Transverse colon (tissue), 4 donors: ENCODE measurements around the gene MSMB.

Experiments
- CTCF ChIP-seq, 5 experiments: fragments of 200-600 bp in 3 of 5; fragments of 450-650 bp in 2 of 5; sonication (generic) in 3 of 5; IDR thresholded peaks; 1 replicate in 2 of 5; 2 replicates in 3 of 5; pipeline ENCODE4 v1.5.1; 2016 to 2017; ENCODE audit warnings: antibody characterized with exemption in 5 of 5, inconsistent platforms in 3 of 5, mild to moderate bottlenecking in 2 of 5, moderate library complexity in 1 of 5
- EP300 ChIP-seq: sonication (generic); formaldehyde crosslinking; IDR thresholded peaks from one replicate; pipeline ENCODE4 v1.6.1; 2017; ENCODE audit warnings: antibody characterized with exemption, low read depth
- POLR2A ChIP-seq: fragments of 450-650 bp; IDR thresholded peaks from one replicate; pipeline ENCODE4 v1.6.1; 2016; ENCODE audit warnings: antibody characterized with exemption, mild to moderate bottlenecking, moderate library complexity
- POLR2AphosphoS5 ChIP-seq, 3 donors: sonication (generic); formaldehyde crosslinking; IDR thresholded peaks; one replicate each; pipeline ENCODE4 v1.6.1; 2016; ENCODE audit warnings: antibody characterized with exemption in 3 of 3

DNA sequence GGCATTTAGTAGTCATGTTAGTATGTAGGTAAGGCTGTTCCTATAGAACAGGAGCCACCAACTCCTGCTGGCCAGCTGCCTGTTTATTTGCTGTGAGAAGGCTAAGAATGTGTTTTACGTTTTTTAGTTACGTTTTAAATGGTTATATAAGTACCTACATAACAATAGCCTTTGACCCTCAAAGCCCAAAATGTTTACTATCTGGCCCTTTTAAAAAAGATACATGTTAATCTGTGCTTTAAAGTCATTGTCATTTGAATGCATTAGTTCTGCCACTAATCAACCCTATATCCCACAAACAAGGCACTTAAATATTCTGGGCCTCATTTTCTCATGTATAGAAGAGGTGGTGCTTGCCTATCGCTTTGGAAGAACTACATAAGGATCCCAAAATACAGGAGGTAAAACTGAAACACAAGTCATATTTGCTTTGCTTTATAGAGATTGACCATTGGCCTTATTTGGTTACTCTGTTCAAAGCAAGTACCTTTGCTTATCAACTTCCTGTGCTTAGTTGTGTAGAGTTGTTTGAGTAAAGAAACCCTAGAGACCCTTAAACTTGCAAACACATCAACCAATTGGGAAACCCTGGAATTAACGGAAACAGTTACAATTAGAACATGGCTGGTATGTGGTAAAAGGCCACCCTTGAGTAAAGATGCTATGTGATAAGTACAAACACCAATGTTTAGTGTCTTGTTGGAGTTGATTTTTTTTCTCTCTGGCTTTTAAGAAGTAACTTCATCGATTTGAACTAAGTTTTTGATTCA lies 47.9 kb downstream of the MSMB start:
- no peak for TF ChIP-seq POLR2AphosphoS5 (IDR thresholded peaks at IDR 0.05)
- TF ChIP-seq CTCF (IDR thresholded peaks at IDR 0.05): no peak
- no peak for TF ChIP-seq POLR2A
- TF ChIP-seq EP300: no peak
